H9 (cell line): ENCODE results near the gene COQ8A. TPM values are rescaled to one million over a fixed set of nuclear protein-coding genes. Genes with fewer than 3 reads are reported as not detected.

Experiments used
- DNase-seq: peaks from one replicate; pipeline ENCODE4 v3.0.0-alpha.2; 2017
- H2AFZ ChIP-seq: one replicate; pipeline ENCODE4 v1.6.1; 2013; ENCODE audit warnings: mild to moderate bottlenecking, low read length, control low read depth, moderate library complexity
- H2AK5ac ChIP-seq: 2 replicates; pipeline ENCODE4 v1.6.1; 2013; ENCODE audit warnings: low read length, control low read depth, mixed read lengths; ENCODE audit not compliant: insufficient read length
- H2BK120ac ChIP-seq: one replicate; pipeline ENCODE4 v1.6.1; 2013; ENCODE audit warnings: low read depth, mild to moderate bottlenecking, low read length, control low read depth, inconsistent platforms; ENCODE audit not compliant: poor library complexity, severe bottlenecking
- H2BK12ac ChIP-seq: 2 replicates; pipeline ENCODE4 v1.6.1; 2013; ENCODE audit warnings: low read length, control low read depth, mixed read lengths, low read depth; ENCODE audit not compliant: insufficient read length
- H2BK15ac ChIP-seq: 2 replicates; pipeline ENCODE4 v1.6.1; 2013; ENCODE audit warnings: low read depth, low read length, control low read depth
- H2BK20ac ChIP-seq: one replicate; pipeline ENCODE4 v1.6.1; 2013; ENCODE audit warnings: low read depth, mild to moderate bottlenecking, low read length, control low read depth, inconsistent platforms; ENCODE audit not compliant: poor library complexity, severe bottlenecking
- H2BK5ac ChIP-seq: 2 replicates; pipeline ENCODE4 v1.6.1; 2013; ENCODE audit warnings: low read length, control low read depth, mixed read lengths; ENCODE audit not compliant: insufficient read length
- H3K14ac ChIP-seq: 2 replicates; pipeline ENCODE4 v1.6.1; 2013; ENCODE audit warnings: low read length, control low read depth; ENCODE audit not compliant: insufficient read depth
- H3K18ac ChIP-seq: 2 replicates; pipeline ENCODE4 v1.6.1; 2013; ENCODE audit warnings: low read depth, mild to moderate bottlenecking, mixed read lengths, low read length, control low read depth; ENCODE audit not compliant: insufficient read length
- H3K23ac ChIP-seq: 2 replicates; pipeline ENCODE4 v1.6.1; 2013; ENCODE audit warnings: low read length, control low read depth, mixed read lengths, low read depth; ENCODE audit not compliant: insufficient read length
- H3K23me2 ChIP-seq: 2 replicates; pipeline ENCODE4 v1.6.1; 2013; ENCODE audit warnings: low read depth, mild to moderate bottlenecking, mixed read lengths, low read length, control low read depth; ENCODE audit not compliant: insufficient read length, poor library complexity, severe bottlenecking
- H3K27ac ChIP-seq: 2 replicates; pipeline ENCODE4 v1.5.1; 2013; ENCODE audit warnings: low read length, control low read depth, mixed read lengths, low read depth; ENCODE audit not compliant: insufficient read length
- H3K27me3 ChIP-seq: 2 replicates; pipeline ENCODE4 v1.6.1; 2013; ENCODE audit warnings: low read length, control low read depth, inconsistent platforms; ENCODE audit not compliant: insufficient read depth
- H3K4ac ChIP-seq: 2 replicates; pipeline ENCODE4 v1.6.1; 2013; ENCODE audit warnings: low read depth, mild to moderate bottlenecking, control low read depth, inconsistent platforms, low read length, moderate library complexity
- H3K4me1 ChIP-seq: 2 replicates; pipeline ENCODE4 v1.6.1; 2013; ENCODE audit warnings: low read length, control low read depth, inconsistent platforms; ENCODE audit not compliant: insufficient read depth
- H3K4me2 ChIP-seq: 2 replicates; pipeline ENCODE4 v1.6.1; 2013; ENCODE audit warnings: low read length, control low read depth, mixed read lengths; ENCODE audit not compliant: insufficient read length, insufficient read depth
- H3K56ac ChIP-seq: 2 replicates; pipeline ENCODE4 v1.6.1; 2013; ENCODE audit warnings: low read depth, mild to moderate bottlenecking, mixed read lengths, low read length, control low read depth; ENCODE audit not compliant: insufficient read length
- H3K79me1 ChIP-seq: 2 replicates; pipeline ENCODE4 v1.6.1; 2013; ENCODE audit warnings: low read depth, mild to moderate bottlenecking, moderate library complexity, low read length, control low read depth, inconsistent platforms; ENCODE audit not compliant: insufficient read depth, poor library complexity, severe bottlenecking
- H3K79me2 ChIP-seq: 2 replicates; pipeline ENCODE4 v1.6.1; 2013; ENCODE audit warnings: low read length, control low read depth, inconsistent platforms; ENCODE audit not compliant: insufficient read depth
- H3K9ac ChIP-seq: 2 replicates; pipeline ENCODE4 v1.6.1; 2013; ENCODE audit warnings: low read length, control low read depth, mixed read lengths; ENCODE audit not compliant: insufficient read length; ENCODE audit errors: extremely low read depth
- H3K9me3 ChIP-seq: one replicate; pipeline ENCODE4 v1.6.1; 2013; ENCODE audit warnings: low read depth, low read length, inconsistent platforms; ENCODE audit not compliant: control insufficient read depth
- H3T11ph ChIP-seq: one replicate; pipeline ENCODE4 v1.6.1; 2013; ENCODE audit warnings: mild to moderate bottlenecking, low read length, control low read depth, inconsistent platforms
- H4K20me1 ChIP-seq: one replicate; pipeline ENCODE4 v1.6.1; 2013; ENCODE audit not compliant: control insufficient read depth, insufficient read length, insufficient read depth
- H4K5ac ChIP-seq: 2 replicates; pipeline ENCODE4 v1.6.1; 2013; ENCODE audit warnings: low read depth, mild to moderate bottlenecking, mixed read lengths, low read length, control low read depth; ENCODE audit not compliant: insufficient read length
- H4K8ac ChIP-seq: replicated peaks from 2 replicates; pipeline ENCODE4 v1.6.1; 2013; ENCODE audit warnings: low read length, control low read depth, mixed read lengths, low read depth; ENCODE audit not compliant: insufficient read length
- H4K91ac ChIP-seq: 2 replicates; pipeline ENCODE4 v1.6.1; 2013; ENCODE audit warnings: low read depth, mild to moderate bottlenecking, moderate library complexity, mixed read lengths, low read length, control low read depth; ENCODE audit not compliant: insufficient read length
- H3K27ac Mint-ChIP-seq, 3 experiments: 2 replicates in 2 of 3; 3 replicates in 1 of 3; pipeline ENCODE4 v1.8.0; 2020 to 2021; ENCODE audit warnings: mixed read lengths in 3 of 3, mild to moderate bottlenecking in 1 of 3, moderate library complexity in 1 of 3
- H3K27me3 Mint-ChIP-seq: 2 replicates; pipeline ENCODE4 v1.8.0; 2021; ENCODE audit warnings: low read depth, mild to moderate bottlenecking, moderate library complexity, mixed read lengths
- H3K36me3 Mint-ChIP-seq, 3 experiments: 2 replicates in 2 of 3; 3 replicates in 1 of 3; pipeline ENCODE4 v1.8.0; 2020 to 2021; ENCODE audit warnings: low read depth in 3 of 3, mixed read lengths in 3 of 3; ENCODE audit not compliant: insufficient read depth in 1 of 3
- H3K4me1 Mint-ChIP-seq, 2 experiments: 2 replicates each; pipeline ENCODE4 v1.8.0; 2020; ENCODE audit warnings: mixed read lengths in 2 of 2
- H3K4me3 Mint-ChIP-seq, 2 experiments: 2 replicates in 1 of 2; 3 replicates in 1 of 2; pipeline ENCODE4 v1.8.0; 2020 to 2021; ENCODE audit warnings: mild to moderate bottlenecking in 2 of 2, mixed read lengths in 2 of 2, moderate library complexity in 1 of 2
- H3K9me3 Mint-ChIP-seq, 2 experiments: 2 replicates in 1 of 2; 3 replicates in 1 of 2; pipeline ENCODE4 v1.8.0; 2020; ENCODE audit warnings: mild to moderate bottlenecking in 2 of 2, mixed read lengths in 2 of 2, moderate library complexity in 1 of 2
- WGBS: extraction: QIAGEN DNeasy Blood & Tissue Kit; methylation state at CpG from one replicate; pipeline ENCODE4 v1.1.7; 2013; ENCODE audit warnings: missing lambda C conversion rate, low lambda C conversion rate, mixed read lengths; ENCODE audit not compliant: insufficient read length; ENCODE audit errors: extremely low coverage; 5-methylcytosine and 5-hydroxymethylcytosine counted together
- total RNA-seq: library from RNA; stranded (reverse); gene quantifications from 2 replicates; pipeline ENCODE4 v1.2.1, GENCODE V29; 2021
- TF ChIP-seq, protein P1 (sequence below): fragments of 200-600 bp; sonication (generic); conservative IDR thresholded peaks from 3 replicates; pipeline ENCODE4 v1.8.0; 2021; ENCODE audit warnings: antibody characterized with exemption, mild to moderate bottlenecking

The COQ8A gene
- total RNA-seq, 1 experiment from 2014 or later, result 26.0 TPM

DNA sequence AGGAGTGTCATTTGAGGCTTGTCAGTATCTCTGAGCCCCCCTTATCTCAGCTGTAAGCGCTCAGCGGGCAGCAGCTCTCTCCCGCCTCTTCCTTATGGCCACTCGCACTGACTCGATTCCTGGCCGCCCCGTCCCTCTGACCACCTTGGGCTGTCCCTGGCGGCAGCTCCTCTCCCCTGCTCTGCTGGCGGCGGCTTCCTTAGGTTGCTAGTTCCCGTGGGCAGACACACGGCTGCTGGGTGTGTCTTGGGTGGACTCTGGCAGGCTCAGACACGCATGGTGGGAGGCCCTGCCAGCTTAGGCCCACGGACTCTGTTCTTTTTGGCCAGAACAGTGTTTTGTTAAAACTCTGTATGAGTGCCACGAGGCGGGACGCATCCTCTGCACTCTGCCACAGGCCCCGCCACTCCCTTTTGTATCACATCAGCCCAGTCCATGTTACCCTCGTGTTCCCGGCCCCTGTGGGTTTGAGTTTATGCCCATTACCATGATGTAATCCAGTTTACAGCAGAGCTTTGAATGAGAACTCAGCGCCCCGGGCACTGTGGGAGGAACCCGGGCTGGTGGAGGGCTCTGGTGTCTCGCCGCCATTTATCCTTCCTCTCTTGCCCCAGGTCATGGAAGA lies 45.9 kb downstream of the COQ8A start:
- Histone ChIP-seq H4K8ac (no peak overlapping the region), H4K5ac (no peak overlapping the region), H2BK5ac (no peak overlapping the region), H3K4me2 (no peak overlapping the region), H3K23ac (no peak overlapping the region), H4K91ac (no peak overlapping the region), H3K23me2 (no peaks in the 10 kb centered on the region), H3K18ac (no peak overlapping the region), H3K4ac (no peak overlapping the region), H3K27ac (no peak overlapping the region), H3T11ph (no peak overlapping the region), H3K9ac (no peak overlapping the region), H2AFZ (no peak overlapping the region), H3K4me1 (no peaks in the 10 kb centered on the region), H3K27me3 (no peaks in the 10 kb centered on the region), H3K79me2 (no peaks in the 10 kb centered on the region), H2BK20ac (no peak overlapping the region), H2AK5ac (no peak overlapping the region), H3K79me1 (no peaks in the 10 kb centered on the region), H3K9me3 (no peaks in the 10 kb centered on the region), H3K14ac (no peak overlapping the region; the same call in 1 of the 2 replicates), H3K56ac (no peak overlapping the region), H4K20me1 (no peaks in the 10 kb centered on the region), H2BK12ac (no peak overlapping the region), H2BK120ac (no peak overlapping the region), H2BK15ac (no peak overlapping the region)
- H3K27me3 Mint-ChIP-seq, result no peaks in the 10 kb centered on the region
- H3K4me1 Mint-ChIP-seq, result peaks cover 14 to 38% of the 10 kb centered on the region in 2 experiments
- no peaks in the 10 kb centered on the region for H3K9me3 Mint-ChIP-seq
- peaks cover 7 to 24% (median 21%) of the 10 kb centered on the region in 3 experiments for H3K36me3 Mint-ChIP-seq
- WGBS, result no CpG with 5 or more reads among the region's 25 CpGs
- peak; percentile 31 for DNase-seq
- no peak overlapping the region for H3K4me3 Mint-ChIP-seq
- peak overlapping the region in 2 of 3 experiments; percentile 39 to 83; a peak in 5 of 7 replicates for H3K27ac Mint-ChIP-seq
- TF ChIP-seq, protein P1, sequence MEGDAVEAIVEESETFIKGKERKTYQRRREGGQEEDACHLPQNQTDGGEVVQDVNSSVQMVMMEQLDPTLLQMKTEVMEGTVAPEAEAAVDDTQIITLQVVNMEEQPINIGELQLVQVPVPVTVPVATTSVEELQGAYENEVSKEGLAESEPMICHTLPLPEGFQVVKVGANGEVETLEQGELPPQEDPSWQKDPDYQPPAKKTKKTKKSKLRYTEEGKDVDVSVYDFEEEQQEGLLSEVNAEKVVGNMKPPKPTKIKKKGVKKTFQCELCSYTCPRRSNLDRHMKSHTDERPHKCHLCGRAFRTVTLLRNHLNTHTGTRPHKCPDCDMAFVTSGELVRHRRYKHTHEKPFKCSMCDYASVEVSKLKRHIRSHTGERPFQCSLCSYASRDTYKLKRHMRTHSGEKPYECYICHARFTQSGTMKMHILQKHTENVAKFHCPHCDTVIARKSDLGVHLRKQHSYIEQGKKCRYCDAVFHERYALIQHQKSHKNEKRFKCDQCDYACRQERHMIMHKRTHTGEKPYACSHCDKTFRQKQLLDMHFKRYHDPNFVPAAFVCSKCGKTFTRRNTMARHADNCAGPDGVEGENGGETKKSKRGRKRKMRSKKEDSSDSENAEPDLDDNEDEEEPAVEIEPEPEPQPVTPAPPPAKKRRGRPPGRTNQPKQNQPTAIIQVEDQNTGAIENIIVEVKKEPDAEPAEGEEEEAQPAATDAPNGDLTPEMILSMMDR, result no peak
